ENCODE data around the gene NLRP6. TPM values are rescaled to one million over a fixed set of nuclear protein-coding genes. Genes with fewer than 3 reads are reported as not detected.

Gene NLRP6
- total and polyA plus RNA-seq, 2 donors (not counting 1 experiment from before 2014, with no cell fraction given), result 1.4 to 2.7 TPM

- no peaks in the 10 kb centered on the region for H3K9me3 Mint-ChIP-seq (ENCODE audit: insufficient read depth)
- ChIA-PET POLR2A (interaction anchor here (0.7 to 1.1 kb wide), 2 partner anchors 9 to 11 kb away, joined by 4 to 6 read pairs; no protein-coding TSS in a partner anchor), CTCF (interaction anchor here (3.3 kb wide), 1 partner anchor 33 kb away, joined by 19 read pairs; no protein-coding TSS in a partner anchor)
- Histone ChIP-seq H2AFZ (ENCODE audit: insufficient read depth, low read depth, low read length, poor library complexity, severe bottlenecking) (no peak overlapping the region), H3K4me1 (ENCODE audit: control insufficient read depth in 2 of 2, insufficient read depth in 2 of 2, low read length in 2 of 2) (peaks cover 47 to 50% of the 10 kb centered on the region in 2 donors), H4K20me1 (ENCODE audit: control insufficient read depth, insufficient read depth, low read length, poor library complexity, severe bottlenecking) (peaks cover 5% of the 10 kb centered on the region), H3K36me3 (replicated peaks in 1 of 2; ENCODE audit: control extremely low read depth in 1 of 2, control insufficient read depth in 1 of 2, extremely low read depth in 1 of 2, insufficient read depth in 2 of 2, low read length in 1 of 2) (no peaks in the 10 kb centered on the region), H3K79me2 (ENCODE audit: control insufficient read depth, insufficient read depth, low read length) (peaks cover 6% of the 10 kb centered on the region), H3K27ac (ENCODE audit: low read length in 2 of 2) (no peak overlapping the region), H3K27me3 (replicated peaks in 1 of 4; ENCODE audit: control extremely low read depth in 1 of 4, control insufficient read depth in 3 of 4, insufficient read depth in 4 of 4, low read length in 3 of 4) (peaks cover 0 to 59% (median 23%) of the 10 kb centered on the region in 4 experiments), H3K9me3 (ENCODE audit: control extremely low read depth in 1 of 3, control insufficient read depth in 2 of 3, insufficient read depth in 1 of 3, low read length in 2 of 3) (peaks cover 0 to 18% (median 0%) of the 10 kb centered on the region in 3 donors), H3K4me2 (replicated peaks; ENCODE audit: low read depth, low read length, poor library complexity, severe bottlenecking) (no peak overlapping the region), H3K4me3 (ENCODE audit: control extremely low read depth in 1 of 5, extremely low read depth in 1 of 5, insufficient read depth in 1 of 5, low read depth in 2 of 5, low read length in 4 of 5) (no peak overlapping the region), H3K9ac (ENCODE audit: low read length) (no peak overlapping the region)
- TF ChIP-seq CTCF (IDR thresholded peaks at IDR 0.05) (no peak), EZH2 (IDR thresholded peaks at IDR 0.05; ENCODE audit: borderline replicate concordance, insufficient read depth, low read depth, low read length, poor library complexity, severe bottlenecking) (no peak)
- no peak overlapping the region for H3K27ac Mint-ChIP-seq
- H3K27me3 Mint-ChIP-seq, result peaks cover 35% of the 10 kb centered on the region
- no peak for DNase-seq
- H3K4me3 Mint-ChIP-seq, result no peak overlapping the region
- WGBS (ENCODE audit: insufficient coverage), result 93% methylated on average over 11 of the region's 23 CpGs
- H3K4me1 Mint-ChIP-seq, result peaks cover 39% of the 10 kb centered on the region
- ATAC-seq (ENCODE audit: low read depth), result no peak
- intact Hi-C loops (cut with micrococcal nuclease), result no loop called here
Observed at GRCh38 chr11:283405-284104, 5.3 kb downstream of the NLRP6 start.

Data from B cell (primary cell).